ENCODE measurements around the gene FAM193B. TPM values are rescaled to one million over a fixed set of nuclear protein-coding genes. Genes with fewer than 3 reads are reported as not detected.
A peak's percentile ranks its signal among the peaks of the same experiment; 100 is the strongest.

Gene FAM193B
- total and polyA plus RNA-seq, 9 of the 15 experiments (the other 6 are each of a cell fraction or from before 2014, with no cell fraction given), result 4.4 to 76.4 (median 37.3) TPM

GRCh38 chr5:177529247-177530203, 24.8 kb downstream of the FAM193B start (continued):
- TF ChIP-seq, protein P1, sequence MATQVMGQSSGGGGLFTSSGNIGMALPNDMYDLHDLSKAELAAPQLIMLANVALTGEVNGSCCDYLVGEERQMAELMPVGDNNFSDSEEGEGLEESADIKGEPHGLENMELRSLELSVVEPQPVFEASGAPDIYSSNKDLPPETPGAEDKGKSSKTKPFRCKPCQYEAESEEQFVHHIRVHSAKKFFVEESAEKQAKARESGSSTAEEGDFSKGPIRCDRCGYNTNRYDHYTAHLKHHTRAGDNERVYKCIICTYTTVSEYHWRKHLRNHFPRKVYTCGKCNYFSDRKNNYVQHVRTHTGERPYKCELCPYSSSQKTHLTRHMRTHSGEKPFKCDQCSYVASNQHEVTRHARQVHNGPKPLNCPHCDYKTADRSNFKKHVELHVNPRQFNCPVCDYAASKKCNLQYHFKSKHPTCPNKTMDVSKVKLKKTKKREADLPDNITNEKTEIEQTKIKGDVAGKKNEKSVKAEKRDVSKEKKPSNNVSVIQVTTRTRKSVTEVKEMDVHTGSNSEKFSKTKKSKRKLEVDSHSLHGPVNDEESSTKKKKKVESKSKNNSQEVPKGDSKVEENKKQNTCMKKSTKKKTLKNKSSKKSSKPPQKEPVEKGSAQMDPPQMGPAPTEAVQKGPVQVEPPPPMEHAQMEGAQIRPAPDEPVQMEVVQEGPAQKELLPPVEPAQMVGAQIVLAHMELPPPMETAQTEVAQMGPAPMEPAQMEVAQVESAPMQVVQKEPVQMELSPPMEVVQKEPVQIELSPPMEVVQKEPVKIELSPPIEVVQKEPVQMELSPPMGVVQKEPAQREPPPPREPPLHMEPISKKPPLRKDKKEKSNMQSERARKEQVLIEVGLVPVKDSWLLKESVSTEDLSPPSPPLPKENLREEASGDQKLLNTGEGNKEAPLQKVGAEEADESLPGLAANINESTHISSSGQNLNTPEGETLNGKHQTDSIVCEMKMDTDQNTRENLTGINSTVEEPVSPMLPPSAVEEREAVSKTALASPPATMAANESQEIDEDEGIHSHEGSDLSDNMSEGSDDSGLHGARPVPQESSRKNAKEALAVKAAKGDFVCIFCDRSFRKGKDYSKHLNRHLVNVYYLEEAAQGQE (IDR thresholded peaks at IDR 0.05; ENCODE audit: borderline replicate concordance), result peak; percentile 59
- TF ChIP-seq, protein P1 (CRISPR knock-in tag; IDR thresholded peaks at IDR 0.05; ENCODE audit: low read depth), result no peak
- TF ChIP-seq FOXJ3 (CRISPR knock-in tag; IDR thresholded peaks at IDR 0.05) (no peak), ZNF134 (CRISPR knock-in tag; conservative IDR thresholded peaks at IDR 0.05) (no peak), RFX7 (CRISPR knock-in tag; IDR thresholded peaks at IDR 0.05) (no peak), KLF1 (tag; IDR thresholded peaks at IDR 0.05) (no peak), KLF10 (CRISPR knock-in tag; IDR thresholded peaks at IDR 0.05) (no peak), FOXJ2 (tag; IDR thresholded peaks at IDR 0.05) (no peak), CCAR2 (IDR thresholded peaks at IDR 0.05; ENCODE audit: low read depth, low read length) (no peak), ATF2 (CRISPR knock-in tag; IDR thresholded peaks at IDR 0.05) (no peak), GATA2 (CRISPR knock-in tag; IDR thresholded peaks at IDR 0.05) (peak; percentile 93), FOXP4 (CRISPR knock-in tag; IDR thresholded peaks at IDR 0.05; ENCODE audit: borderline replicate concordance) (no peak), TCF7L2 (IDR thresholded peaks at IDR 0.05; ENCODE audit: low read depth, low read length) (no peak), MCM3 (IDR thresholded peaks at IDR 0.05) (no peak), SMAD2 (IDR thresholded peaks at IDR 0.05; ENCODE audit: low read depth, low read length) (no peak), PML (IDR thresholded peaks at IDR 0.05; ENCODE audit: low read length) (peak; percentile 74), ZNF143 (CRISPR knock-in tag; IDR thresholded peaks at IDR 0.05) (no peak)

Data from K562 (cell line).